ENCODE measurements around the gene MKRN2.

DNA sequence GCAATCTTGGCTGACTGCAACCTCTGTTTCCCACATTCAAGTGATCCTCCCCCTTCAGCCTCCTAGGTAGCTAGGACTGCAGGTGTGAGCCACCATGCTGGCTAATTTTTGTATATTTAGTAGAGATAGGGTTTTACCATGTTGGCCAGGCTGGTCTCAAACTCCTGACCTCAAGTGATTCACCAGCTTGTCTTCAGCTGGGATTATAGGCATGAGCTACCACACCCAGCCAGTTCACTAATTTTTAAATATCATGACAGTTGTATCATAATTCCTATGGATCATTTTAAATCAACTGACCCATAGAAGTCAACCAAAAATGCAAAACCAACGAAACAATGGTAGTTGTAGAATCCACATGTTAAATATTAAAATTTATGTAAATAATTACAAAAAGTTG lies 71.9 kb downstream of the MKRN2 start:
- TF ChIP-seq, protein P1, sequence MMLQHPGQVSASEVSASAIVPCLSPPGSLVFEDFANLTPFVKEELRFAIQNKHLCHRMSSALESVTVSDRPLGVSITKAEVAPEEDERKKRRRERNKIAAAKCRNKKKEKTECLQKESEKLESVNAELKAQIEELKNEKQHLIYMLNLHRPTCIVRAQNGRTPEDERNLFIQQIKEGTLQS (IDR thresholded peaks at IDR 0.05) = no peak
- TF ChIP-seq, protein P2, sequence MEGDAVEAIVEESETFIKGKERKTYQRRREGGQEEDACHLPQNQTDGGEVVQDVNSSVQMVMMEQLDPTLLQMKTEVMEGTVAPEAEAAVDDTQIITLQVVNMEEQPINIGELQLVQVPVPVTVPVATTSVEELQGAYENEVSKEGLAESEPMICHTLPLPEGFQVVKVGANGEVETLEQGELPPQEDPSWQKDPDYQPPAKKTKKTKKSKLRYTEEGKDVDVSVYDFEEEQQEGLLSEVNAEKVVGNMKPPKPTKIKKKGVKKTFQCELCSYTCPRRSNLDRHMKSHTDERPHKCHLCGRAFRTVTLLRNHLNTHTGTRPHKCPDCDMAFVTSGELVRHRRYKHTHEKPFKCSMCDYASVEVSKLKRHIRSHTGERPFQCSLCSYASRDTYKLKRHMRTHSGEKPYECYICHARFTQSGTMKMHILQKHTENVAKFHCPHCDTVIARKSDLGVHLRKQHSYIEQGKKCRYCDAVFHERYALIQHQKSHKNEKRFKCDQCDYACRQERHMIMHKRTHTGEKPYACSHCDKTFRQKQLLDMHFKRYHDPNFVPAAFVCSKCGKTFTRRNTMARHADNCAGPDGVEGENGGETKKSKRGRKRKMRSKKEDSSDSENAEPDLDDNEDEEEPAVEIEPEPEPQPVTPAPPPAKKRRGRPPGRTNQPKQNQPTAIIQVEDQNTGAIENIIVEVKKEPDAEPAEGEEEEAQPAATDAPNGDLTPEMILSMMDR (IDR thresholded peaks at IDR 0.05 in 2 of 3, conservative IDR thresholded peaks at IDR 0.05 in 1 of 3; ENCODE audit: borderline replicate concordance in 1 of 3, insufficient read depth in 1 of 3, low read depth in 2 of 3, low read length in 2 of 3) = no peak
- TF ChIP-seq POLR2A (IDR thresholded peaks at IDR 0.05; ENCODE audit: borderline replicate concordance, extremely low read depth, insufficient read depth, insufficient read length) = no peak

All from HCT116 (cell line).